Kidney glomerular epithelial cell (primary cell): ENCODE data around the gene TRMT10B.
"Not testable (repeated sequence)": the region's sequence is repeated elsewhere in the genome, so short reads cannot be mapped to it uniquely, and the experiment has no call there.

ENCODE experiments used
- DNase-seq: peaks from one replicate; lab custom pipeline; 2025; lab: John Stamatoyannopoulos, UW

Gene TRMT10B

DNA sequence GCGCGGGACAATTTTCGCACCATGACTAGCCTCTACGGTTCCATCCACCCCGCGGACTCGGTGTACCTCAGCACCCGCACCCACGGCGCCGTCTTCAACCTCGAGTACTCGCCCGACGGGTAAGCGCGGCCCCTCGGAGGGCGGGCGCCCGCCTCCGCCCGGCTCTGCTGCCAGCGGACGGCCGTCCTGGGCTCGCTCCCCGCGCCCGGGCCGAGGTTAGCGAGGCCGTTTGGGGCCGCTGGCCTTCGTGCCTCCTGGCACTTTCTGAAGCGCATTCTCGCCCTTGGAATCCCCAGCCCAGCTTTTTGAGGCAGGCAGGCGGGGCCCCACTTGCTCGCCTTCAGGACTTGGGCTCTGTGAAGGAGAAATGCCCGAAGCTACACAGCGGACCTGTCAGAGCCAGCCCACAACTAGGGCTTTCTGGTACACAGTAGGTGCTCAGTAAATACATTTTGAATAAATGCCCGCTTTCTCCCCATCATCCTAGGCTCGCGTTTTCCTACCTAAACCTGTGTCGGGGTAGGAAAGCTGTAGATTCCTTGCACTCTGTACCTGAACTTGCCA, 47.8 kb downstream of the TRMT10B start:
- peak; percentile 7 for DNase-seq

DNA sequence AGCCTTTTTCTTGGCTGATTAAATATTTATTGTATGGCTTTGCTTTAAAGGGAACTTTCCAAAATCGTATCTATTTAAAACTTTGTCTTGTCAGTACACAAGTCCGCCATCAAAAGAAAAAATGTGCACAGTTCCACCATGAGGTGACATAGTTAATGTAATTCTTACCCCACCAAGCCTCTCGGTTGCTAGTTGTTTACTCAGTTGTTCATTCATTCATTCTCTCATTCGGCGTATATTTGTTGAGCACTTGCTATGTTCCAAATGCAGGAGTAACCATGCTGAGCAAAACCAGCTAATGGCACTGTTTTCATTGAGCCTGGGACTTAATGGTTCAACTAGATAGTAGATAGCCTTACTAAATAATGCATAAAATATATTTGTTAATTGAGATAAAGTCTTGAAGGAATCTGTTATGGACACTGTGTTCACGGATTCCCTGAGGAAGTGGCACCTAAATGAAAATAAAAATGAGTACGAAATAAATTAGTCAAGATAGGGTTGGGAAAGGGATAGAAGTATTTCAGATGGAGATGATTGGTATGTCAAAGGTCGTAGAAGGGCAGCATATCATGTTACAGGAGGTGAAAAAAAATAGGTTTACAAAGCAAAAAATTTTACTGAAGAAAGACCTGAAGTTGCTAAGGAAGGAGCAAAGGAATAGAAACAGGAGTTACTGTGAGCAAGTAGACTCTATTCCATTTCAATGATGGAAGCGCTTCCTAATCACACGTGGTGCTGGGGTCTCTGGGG, 48.5 kb downstream of the TRMT10B start:
- no peak for DNase-seq

DNA sequence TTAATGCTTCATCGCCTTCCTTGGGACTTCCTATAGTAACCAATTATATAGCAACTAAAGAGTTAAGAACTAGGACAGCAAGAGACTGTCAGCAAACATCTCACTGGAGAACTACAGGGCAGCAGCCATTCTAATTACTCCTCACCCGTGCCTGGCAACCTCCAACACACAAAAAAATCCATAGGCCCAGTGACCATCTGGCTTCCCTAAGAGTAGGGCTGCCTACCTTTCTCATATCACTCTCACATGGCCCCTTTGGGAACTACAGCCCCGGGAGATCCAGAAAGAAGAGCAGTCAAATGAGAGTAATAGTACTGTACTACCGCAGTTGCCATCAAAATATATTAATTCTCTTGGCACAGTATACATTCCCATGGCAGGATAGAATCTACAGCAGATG, 52.7 kb downstream of the TRMT10B start:
- DNase-seq: no peak

- DNase-seq: not testable (repeated sequence)
These were observed 56.1 kb downstream of the TRMT10B start for GRCh38 chr9:37809676-37810075.

DNA sequence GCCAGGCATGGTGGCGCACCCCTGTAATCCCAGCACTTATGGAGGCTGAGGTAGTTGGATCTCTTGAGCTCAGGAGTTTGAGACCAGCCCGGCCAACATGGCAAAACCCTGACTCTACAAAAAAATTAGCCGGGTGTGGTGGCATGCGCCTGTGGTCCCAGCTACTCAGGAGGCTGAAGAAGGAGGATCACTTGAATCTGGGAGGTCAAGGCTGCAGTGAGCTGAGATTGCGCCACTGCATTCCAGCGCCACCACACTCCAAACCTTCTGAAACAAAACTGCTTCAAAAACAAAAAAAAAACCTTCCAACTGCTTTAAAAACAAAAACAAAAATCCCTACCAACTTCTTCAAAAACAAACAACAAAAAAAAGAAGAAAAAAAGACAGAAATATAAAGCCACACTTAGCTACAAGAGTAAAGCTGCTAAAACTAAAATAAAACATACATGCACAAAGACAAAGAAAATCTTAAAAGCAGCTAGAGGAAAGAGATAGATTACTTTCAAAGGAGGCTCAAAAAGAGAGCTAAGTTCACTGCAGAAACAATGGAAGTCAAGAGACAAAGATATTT, 58.4 kb downstream of the TRMT10B start:
- DNase-seq: no peak

DNA sequence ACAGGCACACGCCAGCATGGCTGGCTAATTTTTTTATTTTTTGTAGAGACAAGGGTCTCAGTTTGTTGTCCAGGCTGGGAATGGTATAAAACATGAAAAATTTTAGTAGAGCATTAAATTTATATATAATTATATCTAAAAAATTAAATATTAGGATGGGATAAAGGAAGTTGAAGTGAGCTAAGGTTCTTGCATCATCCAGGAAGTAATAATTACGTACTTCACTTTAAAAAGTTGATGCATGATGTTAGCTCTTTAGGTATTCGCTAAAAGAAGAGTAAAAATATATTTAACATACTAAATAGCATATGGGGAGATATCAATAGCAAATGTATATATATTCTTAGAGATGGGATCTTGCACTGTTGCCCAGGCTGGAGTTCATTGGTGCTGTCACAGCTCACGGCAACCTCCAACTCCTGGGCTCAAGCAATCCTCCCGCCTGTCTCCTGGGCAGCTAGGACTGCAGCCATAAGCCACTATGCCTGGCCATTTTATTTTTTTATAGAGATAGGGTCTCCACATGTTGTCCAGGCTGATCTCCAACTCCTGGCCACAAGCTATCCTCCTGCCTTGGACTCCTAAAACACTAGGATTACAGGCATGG, 59.3 kb downstream of the TRMT10B start:
- no peak for DNase-seq

- DNase-seq: no peak
These were observed 65.2 kb downstream of the TRMT10B start for GRCh38 chr9:37818849-37819248.

DNA sequence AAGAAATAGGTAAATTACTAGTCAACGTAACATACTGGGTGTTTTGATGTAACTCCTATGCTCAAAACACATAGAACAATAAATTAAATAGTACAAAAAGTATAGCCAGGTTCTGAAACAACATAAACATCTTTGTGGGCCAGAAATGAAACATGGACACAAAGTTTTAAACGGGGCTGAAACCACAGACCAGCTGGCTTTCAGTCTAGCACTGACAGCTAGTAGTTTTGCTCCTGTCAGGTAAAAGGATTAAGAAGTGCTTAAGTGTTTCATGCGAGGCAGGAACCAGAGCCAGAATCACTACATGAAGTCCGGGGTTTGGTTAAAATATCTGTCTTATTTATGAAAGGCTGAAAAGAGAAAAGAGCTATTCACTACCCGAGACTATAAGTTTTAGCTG, 66.5 kb downstream of the TRMT10B start:
- DNase-seq: no peak

GRCh38 chr9:37825174-37825573, 71.6 kb downstream of the TRMT10B start:
- not testable (repeated sequence) for DNase-seq

- no peak for DNase-seq
These were observed 74.0 kb downstream of the TRMT10B start for GRCh38 chr9:37827483-37828165.
